OCI-LY7 (cell line): ENCODE data around the gene MAP3K20. TPM values are rescaled to one million over a fixed set of nuclear protein-coding genes. Genes with fewer than 3 reads are reported as not detected.

Experiments
- BruUV-seq: library from RNA; stranded (reverse); fragments of 400-500 nt; replicated peaks from 2 replicates; lab custom pipeline; 2021; lab: Mats Ljungman, UMichigan
- CTCF ChIA-PET: fragments of 300-600 bp; sonication (Branson Sonifier 250); formaldehyde crosslinking; loops from one replicate; lab custom pipeline; 2022; ENCODE audit warnings: antibody characterized with exemption; ENCODE audit not compliant: unreplicated experiment; lab: Charles Lee
- POLR2A ChIA-PET: fragments of 300-600 bp; sonication (Branson Sonifier 250); formaldehyde crosslinking; loops from one replicate; lab custom pipeline; 2022; ENCODE audit warnings: antibody characterized with exemption; lab: Charles Lee
- DNase-seq: peaks from one replicate; pipeline ENCODE4 v3.0.0-alpha.2; 2015; ENCODE audit warnings: low spot score
- H2AFZ ChIP-seq: fragments of 200-600 bp; sonication (generic), shearing (Covaris generic); 2 replicates; pipeline ENCODE4 v1.6.1; 2014; ENCODE audit warnings: mild to moderate bottlenecking, antibody characterized with exemption, low read length, moderate library complexity
- H3K27ac ChIP-seq: fragments of 200-600 bp; sonication (generic); 2 replicates; pipeline ENCODE4 v1.5.1; 2014; ENCODE audit warnings: mixed run types, low read depth, mild to moderate bottlenecking, moderate library complexity, low read length, inconsistent platforms; ENCODE audit not compliant: poor library complexity, severe bottlenecking
- H3K36me3 ChIP-seq: fragments of 200-600 bp; sonication (generic); 2 replicates; pipeline ENCODE4 v1.6.1; 2014; ENCODE audit warnings: mild to moderate bottlenecking, antibody characterized with exemption, low read length, moderate library complexity, mixed read lengths; ENCODE audit not compliant: insufficient read depth
- H3K4me1 ChIP-seq: fragments of 200-600 bp; sonication (generic); 2 replicates; pipeline ENCODE4 v1.5.1; 2014; ENCODE audit warnings: mild to moderate bottlenecking, low read length; ENCODE audit not compliant: insufficient read depth, poor library complexity, severe bottlenecking
- H3K4me2 ChIP-seq: fragments of 200-600 bp; sonication (generic); 2 replicates; pipeline ENCODE4 v1.6.1; 2014; ENCODE audit warnings: mild to moderate bottlenecking, low read length
- H3K4me3 ChIP-seq: fragments of 200-600 bp; sonication (generic); 2 replicates; pipeline ENCODE4 v1.5.1; 2014; ENCODE audit warnings: mild to moderate bottlenecking, low read depth, low read length; ENCODE audit not compliant: poor library complexity, severe bottlenecking
- H3K79me2 ChIP-seq: fragments of 200-600 bp; sonication (generic); 2 replicates; pipeline ENCODE4 v1.6.1; 2016; ENCODE audit warnings: low read depth, mild to moderate bottlenecking, low read length, moderate library complexity, mixed read lengths; ENCODE audit not compliant: insufficient read depth
- H3K9me2 ChIP-seq: fragments of 200-600 bp; sonication (generic); 2 replicates; pipeline ENCODE4 v1.6.1; 2016; ENCODE audit warnings: mild to moderate bottlenecking, low read length, mixed read lengths; ENCODE audit not compliant: insufficient read depth
- H3K9me3 ChIP-seq: fragments of 200-600 bp; sonication (generic); 2 replicates; pipeline ENCODE4 v1.6.1; 2014; ENCODE audit warnings: mild to moderate bottlenecking, mixed run types, low read length, mixed read lengths
- H4K20me1 ChIP-seq: fragments of 200-600 bp; sonication (generic); 2 replicates; pipeline ENCODE4 v1.6.1; 2014; ENCODE audit warnings: mild to moderate bottlenecking, antibody characterized with exemption, low read length, moderate library complexity, mixed read lengths; ENCODE audit not compliant: insufficient read depth
- EZH2phosphoT487 ChIP-seq: fragments of 200-600 bp; sonication (generic); IDR thresholded peaks from 2 replicates; pipeline ENCODE4 v1.6.1; 2018; ENCODE audit warnings: low read depth, borderline replicate concordance, mild to moderate bottlenecking, mixed run types, antibody characterized with exemption, low read length, moderate library complexity, mixed read lengths
- intact Hi-C: fragments of 100-400 bp; cut with micrococcal nuclease; formaldehyde crosslinking; loops from one replicate; pipeline ENCODE4 v1.10.0; 2022; ENCODE audit not compliant: unreplicated experiment
- total RNA-seq, 2 experiments: library from RNA; depleted of rRNA in 1 of 2; stranded (reverse); fragments of >200 nt in 1 of 2; shearing (Covaris generic) in 1 of 2; gene quantifications; 2 replicates each; pipeline ENCODE4 v1.2.3, GENCODE V29; 2014 to 2022
- TF ChIP-seq, protein P1 (sequence below): fragments of 200-600 bp; sonication (generic); conservative IDR thresholded peaks from 2 replicates; pipeline ENCODE4 v1.5.1; 2014; ENCODE audit warnings: mild to moderate bottlenecking, antibody characterized with exemption, low read length, moderate library complexity, mixed read lengths

MAP3K20 gene
- total RNA-seq, 2 experiments from 2014 or later: 8.2 to 17.9 TPM

DNA sequence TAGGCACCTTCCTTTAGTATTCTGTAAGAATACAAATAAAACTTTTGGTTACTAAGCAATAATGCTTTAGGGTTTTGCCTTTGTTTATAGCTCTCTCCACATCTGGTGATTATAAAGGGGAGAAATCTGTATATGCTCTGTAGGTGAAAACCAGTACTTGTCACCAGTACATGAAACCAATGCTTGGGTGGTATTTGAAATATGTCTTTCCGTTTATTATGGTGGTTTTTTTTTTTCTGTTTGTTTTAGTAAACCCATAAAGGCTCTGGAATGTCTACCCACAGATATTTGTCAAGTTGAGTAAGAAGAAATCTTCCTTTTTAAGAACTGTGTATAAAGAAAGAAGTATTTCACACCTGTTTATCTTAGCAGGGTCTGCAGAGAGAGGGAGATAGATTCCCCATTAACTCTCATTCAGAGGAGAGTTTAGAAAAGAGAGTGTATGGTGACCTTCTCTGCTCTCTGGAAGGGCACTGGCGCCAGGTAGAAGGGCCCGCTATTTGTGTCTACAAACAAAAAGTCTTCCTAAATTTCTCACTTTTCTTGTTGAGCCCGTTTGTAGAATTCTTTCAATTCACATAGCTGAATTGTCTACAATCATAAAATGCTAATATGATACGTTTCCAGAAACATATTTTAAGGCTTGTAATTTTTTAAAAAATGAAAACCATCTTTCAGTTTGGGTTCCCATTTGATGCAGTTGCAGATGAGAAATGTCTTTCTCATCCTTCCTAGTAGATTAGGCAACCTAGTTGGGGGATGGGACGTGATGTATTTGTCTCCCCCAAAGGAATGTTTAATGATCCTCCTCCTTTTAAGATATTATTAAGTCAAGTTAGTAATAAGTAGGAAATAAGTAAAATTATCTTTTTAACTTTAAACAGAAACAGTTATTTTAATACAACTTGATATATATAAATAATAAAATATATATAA lies 33.9 kb downstream of the MAP3K20 start:
- H3K36me3 ChIP-seq: no peaks in the 10 kb centered on the region
- POLR2A ChIA-PET: interaction anchor here (0.5 to 1.0 kb wide), 2 partner anchors 106 to 240 kb away, joined by 3 read pairs; no protein-coding TSS in a partner anchor
- H4K20me1 ChIP-seq: no peaks in the 10 kb centered on the region; the same call in 1 of the 2 replicates
- no TSS peak for BruUV-seq
- H3K9me3 ChIP-seq: no peaks in the 10 kb centered on the region
- no peaks in the 10 kb centered on the region for H3K79me2 ChIP-seq
- CTCF ChIA-PET: no interaction called here
- no peak for DNase-seq
- no peak overlapping the region for H3K27ac ChIP-seq
- no peaks in the 10 kb centered on the region for H3K4me1 ChIP-seq
- H3K9me2 ChIP-seq: no peaks in the 10 kb centered on the region
- H3K4me3 ChIP-seq: no peak overlapping the region
- no peak overlapping the region for H2AFZ ChIP-seq
- intact Hi-C loops: no loop called here
- no peak for TF ChIP-seq EZH2phosphoT487
- TF ChIP-seq, protein P1, sequence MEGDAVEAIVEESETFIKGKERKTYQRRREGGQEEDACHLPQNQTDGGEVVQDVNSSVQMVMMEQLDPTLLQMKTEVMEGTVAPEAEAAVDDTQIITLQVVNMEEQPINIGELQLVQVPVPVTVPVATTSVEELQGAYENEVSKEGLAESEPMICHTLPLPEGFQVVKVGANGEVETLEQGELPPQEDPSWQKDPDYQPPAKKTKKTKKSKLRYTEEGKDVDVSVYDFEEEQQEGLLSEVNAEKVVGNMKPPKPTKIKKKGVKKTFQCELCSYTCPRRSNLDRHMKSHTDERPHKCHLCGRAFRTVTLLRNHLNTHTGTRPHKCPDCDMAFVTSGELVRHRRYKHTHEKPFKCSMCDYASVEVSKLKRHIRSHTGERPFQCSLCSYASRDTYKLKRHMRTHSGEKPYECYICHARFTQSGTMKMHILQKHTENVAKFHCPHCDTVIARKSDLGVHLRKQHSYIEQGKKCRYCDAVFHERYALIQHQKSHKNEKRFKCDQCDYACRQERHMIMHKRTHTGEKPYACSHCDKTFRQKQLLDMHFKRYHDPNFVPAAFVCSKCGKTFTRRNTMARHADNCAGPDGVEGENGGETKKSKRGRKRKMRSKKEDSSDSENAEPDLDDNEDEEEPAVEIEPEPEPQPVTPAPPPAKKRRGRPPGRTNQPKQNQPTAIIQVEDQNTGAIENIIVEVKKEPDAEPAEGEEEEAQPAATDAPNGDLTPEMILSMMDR: no peak
- H3K4me2 ChIP-seq: no peak overlapping the region

DNA sequence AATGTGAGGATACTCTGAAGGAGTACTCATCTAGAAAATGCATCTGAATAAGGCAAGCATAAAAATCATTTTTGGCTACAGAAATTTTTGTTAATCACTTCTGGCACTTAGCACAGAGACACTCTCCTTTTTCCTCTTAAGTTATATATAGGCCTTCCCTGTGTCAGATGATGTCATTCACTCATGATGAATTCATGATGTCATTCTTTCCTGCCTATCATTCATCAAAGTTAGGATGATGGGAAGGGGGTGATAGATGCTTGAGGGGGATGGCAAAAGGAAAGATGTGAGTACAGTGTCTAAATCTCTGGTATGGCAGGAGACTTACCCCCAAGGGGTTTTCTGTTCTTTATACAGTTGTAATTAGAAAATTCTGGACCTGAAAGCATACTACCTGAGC lies 42.0 kb downstream of the MAP3K20 start:
- no peaks in the 10 kb centered on the region for H3K9me2 ChIP-seq
- no peaks in the 10 kb centered on the region for H3K36me3 ChIP-seq
- no peak for DNase-seq
- BruUV-seq: no TSS peak
- intact Hi-C loops: no loop called here
- no peaks in the 10 kb centered on the region for H3K4me1 ChIP-seq
- H4K20me1 ChIP-seq: no peaks in the 10 kb centered on the region
- H2AFZ ChIP-seq: no peak overlapping the region
- POLR2A ChIA-PET: no interaction called here
- H3K27ac ChIP-seq: no peak overlapping the region
- no peak overlapping the region for H3K4me2 ChIP-seq
- H3K79me2 ChIP-seq: no peaks in the 10 kb centered on the region
- CTCF ChIA-PET: no interaction called here
- no peaks in the 10 kb centered on the region for H3K9me3 ChIP-seq
- TF ChIP-seq, protein P1: no peak
- TF ChIP-seq EZH2phosphoT487: no peak
- no peak overlapping the region for H3K4me3 ChIP-seq

DNA sequence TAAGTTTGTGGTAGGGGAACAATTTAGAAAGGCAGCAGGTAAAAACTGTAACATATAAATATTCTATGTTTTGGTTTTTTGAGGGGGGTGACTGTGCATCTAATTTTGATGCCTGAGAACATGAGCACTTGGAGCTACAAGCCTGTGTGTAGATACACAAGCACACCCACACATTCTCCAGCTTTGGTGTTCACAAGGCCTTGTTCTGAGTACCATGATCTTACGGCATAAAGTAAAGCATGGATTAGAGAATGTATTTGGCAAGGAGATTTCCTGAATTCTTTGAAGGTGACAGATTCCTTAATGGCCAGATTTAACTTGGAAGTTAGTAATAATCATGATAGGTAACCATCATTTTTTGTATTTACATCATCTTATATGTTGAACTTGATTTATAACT lies 42.7 kb downstream of the MAP3K20 start:
- Histone ChIP-seq H3K4me2 (no peak overlapping the region), H3K36me3 (no peaks in the 10 kb centered on the region), H3K9me3 (no peaks in the 10 kb centered on the region), H3K79me2 (no peaks in the 10 kb centered on the region), H4K20me1 (no peaks in the 10 kb centered on the region), H2AFZ (no peak overlapping the region), H3K4me3 (no peak overlapping the region), H3K9me2 (no peaks in the 10 kb centered on the region), H3K27ac (no peak overlapping the region), H3K4me1 (no peaks in the 10 kb centered on the region)
- ChIA-PET CTCF (no interaction called here), POLR2A (no interaction called here)
- no peak for TF ChIP-seq EZH2phosphoT487
- TF ChIP-seq, protein P1: no peak
- intact Hi-C loops: no loop called here
- no TSS peak for BruUV-seq
- no peak for DNase-seq
